Keratinocyte (primary cell): Measurements from ENCODE around the gene RPRD1B. TPM values are rescaled to one million over a fixed set of nuclear protein-coding genes. Genes with fewer than 3 reads are reported as not detected.

ENCODE experiments used
- DNase-seq: peaks from one replicate; pipeline ENCODE4 v3.0.0-alpha.2; 2011; ENCODE audit warnings: low read depth, missing footprints, low spot score
- FAIRE-seq: peaks from 2 replicates; lab custom pipeline; 2011; peaks lifted over from hg19 to GRCh38; lab: Jason Lieb, UNC
- H2AFZ ChIP-seq: 2 replicates; pipeline ENCODE4 v1.6.0; 2012; ENCODE audit warnings: low read length, control low read depth, inconsistent platforms; ENCODE audit not compliant: control insufficient read depth
- H3K27ac ChIP-seq: 2 replicates; pipeline ENCODE4 v1.5.1; 2011; ENCODE audit warnings: low read length; ENCODE audit not compliant: control insufficient read depth, insufficient read depth
- H3K27me3 ChIP-seq: 3 replicates; pipeline ENCODE4 v1.6.0; 2011; ENCODE audit warnings: low read length; ENCODE audit not compliant: control insufficient read depth, insufficient read depth; ENCODE audit errors: extremely low read depth
- H3K36me3 ChIP-seq, 2 experiments: 2 replicates in 1 of 2; 3 replicates in 1 of 2; pipeline ENCODE4 v1.5.1; 2011; ENCODE audit warnings: low read length in 2 of 2, mild to moderate bottlenecking in 1 of 2; ENCODE audit not compliant: control insufficient read depth in 2 of 2, insufficient read depth in 2 of 2; ENCODE audit errors: extremely low read depth in 1 of 2
- H3K4me1 ChIP-seq: 3 replicates; pipeline ENCODE4 v1.5.1; 2011; ENCODE audit warnings: low read length; ENCODE audit not compliant: control insufficient read depth, insufficient read depth; ENCODE audit errors: extremely low read depth
- H3K4me2 ChIP-seq: 3 replicates; pipeline ENCODE4 v1.6.0; 2011; ENCODE audit warnings: low read depth, low read length; ENCODE audit not compliant: control insufficient read depth, insufficient read depth; ENCODE audit errors: extremely low read depth
- H3K4me3 ChIP-seq, 3 experiments: fragments of 200-600 bp in 1 of 3; sonication (generic) in 1 of 3; 2 replicates in 2 of 3; 3 replicates in 1 of 3; pipeline ENCODE4 v1.5.1; 2011 to 2016; ENCODE audit warnings: low read length in 3 of 3, mild to moderate bottlenecking in 3 of 3, control low read depth in 2 of 3, inconsistent platforms in 1 of 3, low read depth in 1 of 3, mixed read lengths in 1 of 3, mixed run types in 1 of 3, moderate library complexity in 1 of 3; ENCODE audit not compliant: control insufficient read depth in 2 of 3, insufficient read depth in 2 of 3; ENCODE audit errors: extremely low read depth in 1 of 3
- H3K79me2 ChIP-seq: 2 replicates; pipeline ENCODE4 v1.6.0; 2012; ENCODE audit warnings: low read length; ENCODE audit not compliant: control insufficient read depth, insufficient read depth
- H3K9ac ChIP-seq: 3 replicates; pipeline ENCODE4 v1.6.0; 2011; ENCODE audit warnings: low read length; ENCODE audit not compliant: control insufficient read depth, insufficient read depth; ENCODE audit errors: extremely low read depth
- H3K9me1 ChIP-seq: 3 replicates; pipeline ENCODE4 v1.6.0; 2011; ENCODE audit warnings: low read length; ENCODE audit not compliant: control insufficient read depth, insufficient read depth; ENCODE audit errors: extremely low read depth
- H3K9me3 ChIP-seq: 2 replicates; pipeline ENCODE4 v1.5.1; 2012; ENCODE audit warnings: low read depth, low read length; ENCODE audit not compliant: control insufficient read depth
- H4K20me1 ChIP-seq: 3 replicates; pipeline ENCODE4 v1.6.0; 2011; ENCODE audit warnings: low read length; ENCODE audit not compliant: control insufficient read depth, insufficient read depth; ENCODE audit errors: extremely low read depth
- CTCF ChIP-seq, 3 experiments: IDR thresholded peaks in 1 of 3; conservative IDR thresholded peaks in 1 of 3; optimal IDR thresholded peaks in 1 of 3; 2 replicates in 2 of 3; 3 replicates in 1 of 3; pipeline versions ENCODE3 to v1.5.1; 2011; ENCODE audit warnings: low read length in 3 of 3, mild to moderate bottlenecking in 3 of 3, moderate library complexity in 2 of 3, control low read depth in 1 of 3, inconsistent platforms in 1 of 3; ENCODE audit not compliant: insufficient read depth in 2 of 3; ENCODE audit errors: extremely low read depth in 1 of 3
- EZH2 ChIP-seq: IDR thresholded peaks from one replicate; pipeline ENCODE4 v1.6.1; 2012; ENCODE audit warnings: inconsistent platforms, mild to moderate bottlenecking, low read length, moderate library complexity
- dilution Hi-C: fragments of 300-500 bp; cut with MboI; formaldehyde crosslinking; loops from one replicate; pipeline ENCODE4 v1.7.0; 2020; ENCODE audit warnings: low sequenced_read_pairs; ENCODE audit not compliant: extremely low pct_ligation_motif_present
- polyA plus RNA-seq, 5 experiments: library from polyadenylated mRNA; depleted of rRNA in 3 of 5; stranded (reverse) in 3 of 5; stranded (forward) in 1 of 5; unstranded in 1 of 5; fragments of >200 nt; gene quantifications; 1 replicate in 1 of 5; 2 replicates in 3 of 5; 3 replicates in 1 of 5; pipeline versions ENCODE4 v1.2.1 to v1.2.3, GENCODE V29; 2011 to 2012; ENCODE audit warnings: missing spikeins in 2 of 5, low read depth in 1 of 5, low replicate concordance in 1 of 5

The RPRD1B gene
- polyA plus RNA-seq, 1 donor (not counting 4 experiments of a cell fraction or from before 2014, with no cell fraction given) = 19.9 TPM

- no peaks in the 10 kb centered on the region for H3K9me3 ChIP-seq
- H3K9ac ChIP-seq = no peak overlapping the region
- peaks cover 7% of the 10 kb centered on the region for H3K4me1 ChIP-seq
- H3K4me2 ChIP-seq = no peak overlapping the region
- H3K79me2 ChIP-seq = peaks cover 3% of the 10 kb centered on the region
- no peak overlapping the region for H2AFZ ChIP-seq
- peaks cover 3 to 6% of the 10 kb centered on the region in 2 experiments for H3K36me3 ChIP-seq
- no peak overlapping the region for H3K27ac ChIP-seq
- no peak overlapping the region for H3K4me3 ChIP-seq
- DNase-seq = no peak
- no peaks in the 10 kb centered on the region for H4K20me1 ChIP-seq
- dilution Hi-C loops = no loop called here
- H3K9me1 ChIP-seq = no peaks in the 10 kb centered on the region
- no peaks in the 10 kb centered on the region for H3K27me3 ChIP-seq
- FAIRE-seq = no peak
- TF ChIP-seq CTCF (optimal IDR thresholded peaks at IDR 0.05 in 1 of 3, IDR thresholded peaks at IDR 0.05 in 1 of 3, conservative IDR thresholded peaks at IDR 0.05 in 1 of 3; ENCODE audit: extremely low read depth in 1 of 3, insufficient read depth in 2 of 3, low read length in 3 of 3) (no peak), EZH2 (no peak)
These were observed 27.6 kb upstream of the RPRD1B start for GRCh38 chr20:38005903-38006302.

- Histone ChIP-seq H4K20me1 (peaks cover 3% of the 10 kb centered on the region), H3K27me3 (no peaks in the 10 kb centered on the region), H3K36me3 (peaks cover 6 to 12% of the 10 kb centered on the region in 2 experiments), H3K9me3 (no peaks in the 10 kb centered on the region), H3K4me3 (no peak overlapping the region), H2AFZ (no peak overlapping the region), H3K27ac (no peak overlapping the region), H3K9me1 (no peaks in the 10 kb centered on the region), H3K9ac (no peak overlapping the region), H3K79me2 (peaks cover 8% of the 10 kb centered on the region), H3K4me1 (no peaks in the 10 kb centered on the region), H3K4me2 (no peak overlapping the region)
- DNase-seq (no peak), FAIRE-seq (no peak)
- dilution Hi-C loops = no loop called here
- TF ChIP-seq CTCF (optimal IDR thresholded peaks at IDR 0.05 in 1 of 3, IDR thresholded peaks at IDR 0.05 in 1 of 3, conservative IDR thresholded peaks at IDR 0.05 in 1 of 3; ENCODE audit: extremely low read depth in 1 of 3, insufficient read depth in 2 of 3, low read length in 3 of 3) = no peak
- no peak for TF ChIP-seq EZH2
These were observed 26.0 kb upstream of the RPRD1B start for GRCh38 chr20:38007526-38007925.
